HG02571 (cell line): Measurements from ENCODE around the gene SP110.
"Not testable (repeated sequence)": the region's sequence is repeated elsewhere in the genome, so short reads cannot be mapped to it uniquely, and the experiment has no call there.

Experiments used
- ATAC-seq: cut with Tn5 transposase; IDR thresholded peaks from one replicate; pipeline ENCODE4 v1.9.1; 2021; ENCODE audit warnings: mild to moderate bottlenecking, moderate library complexity; ENCODE audit not compliant: unreplicated experiment

The SP110 gene

DNA sequence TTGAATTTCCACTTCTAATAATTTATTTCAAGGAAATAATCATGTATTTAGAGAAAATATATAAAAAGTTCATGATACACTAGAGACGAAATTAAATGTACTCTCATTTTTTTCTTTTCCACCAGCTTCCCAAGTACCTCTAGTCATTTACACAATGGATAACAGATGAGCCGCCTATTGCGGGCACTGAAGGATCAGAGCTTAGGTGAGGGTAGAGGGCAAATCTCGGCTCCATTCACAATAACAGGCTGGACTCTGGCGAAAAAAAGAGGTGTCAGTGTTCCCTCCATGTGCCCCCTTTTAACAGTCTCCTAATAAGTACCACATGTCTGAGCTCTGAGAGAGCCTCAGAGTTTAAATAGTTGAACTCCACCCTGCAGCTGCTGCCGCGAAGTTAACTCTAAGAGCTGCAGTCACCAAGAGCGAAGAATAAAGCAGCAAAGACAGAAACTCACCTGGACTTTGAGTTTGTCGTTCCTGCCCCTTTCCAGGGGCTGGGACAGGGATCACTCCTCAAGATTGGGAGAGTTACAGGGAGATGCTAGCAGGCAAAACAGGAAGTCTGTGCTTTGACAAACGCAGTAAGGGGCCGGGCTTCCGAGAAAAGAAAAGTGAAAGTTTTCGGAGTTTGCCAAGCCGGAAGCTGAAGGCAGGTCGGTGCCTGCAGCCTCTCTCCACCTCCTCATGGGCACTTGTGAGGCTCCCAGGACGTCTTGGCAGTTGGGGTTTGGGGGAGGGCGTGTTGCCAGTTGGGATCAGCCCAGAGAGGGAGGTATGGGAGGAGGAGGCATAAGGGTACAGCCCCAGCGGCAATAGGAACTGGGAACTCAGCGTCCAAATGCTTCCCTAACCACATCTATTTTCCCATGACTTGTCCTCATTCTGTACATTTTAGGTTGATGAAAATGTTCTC is at the start of gene SP110:
SP110 (minus strand) TSS at position 566 of the 913 bp plus-strand sequence. CDS start 3,057 bp downstream, outside the sequence.
- ATAC-seq, result peak; percentile 73

- ATAC-seq, result peak; percentile 41
Observed at GRCh38 chr2:230268606-230269243, 48.9 kb upstream of the SP110 start.

DNA sequence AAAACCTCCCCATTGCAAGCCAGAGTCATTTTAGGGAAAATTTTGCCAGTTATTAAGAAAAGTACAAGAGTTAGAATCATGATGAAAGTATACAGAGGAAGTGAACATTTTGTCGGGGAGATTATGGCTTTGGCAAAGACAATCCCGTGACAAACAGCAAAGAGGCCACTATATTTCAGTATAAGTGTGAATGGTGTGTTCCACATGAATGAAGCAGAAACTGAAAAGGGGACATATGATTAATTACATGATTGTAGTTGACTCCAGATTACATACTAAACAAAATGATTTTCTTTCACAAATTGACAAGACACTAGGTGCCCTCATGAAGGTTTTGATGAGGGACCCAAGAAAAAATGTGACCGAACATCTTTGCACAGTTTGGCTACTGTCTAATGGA is 47.8 kb upstream of the SP110 start:
- ATAC-seq, result no peak

DNA sequence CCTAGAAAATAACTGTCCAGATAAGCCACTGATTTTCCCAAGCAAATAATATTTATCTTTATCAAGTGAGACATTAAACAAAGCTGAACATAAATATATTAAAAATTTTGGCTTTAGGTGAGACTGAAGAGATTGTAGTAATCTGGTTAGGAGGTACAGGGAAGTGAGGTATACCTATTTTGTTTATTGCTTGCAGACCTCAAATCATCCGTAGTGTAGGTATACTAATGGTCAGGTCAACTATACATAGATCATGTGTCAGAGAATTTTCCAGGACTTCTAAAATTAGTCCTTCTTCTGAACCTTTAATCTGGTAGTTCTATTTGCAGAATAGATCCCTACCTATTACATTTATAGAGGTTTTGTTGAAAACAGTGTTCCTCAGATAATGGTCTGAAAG is 47.3 kb upstream of the SP110 start:
- ATAC-seq, result no peak

- ATAC-seq, result no peak
Observed at GRCh38 chr2:230266638-230267037, 46.9 kb upstream of the SP110 start.

DNA sequence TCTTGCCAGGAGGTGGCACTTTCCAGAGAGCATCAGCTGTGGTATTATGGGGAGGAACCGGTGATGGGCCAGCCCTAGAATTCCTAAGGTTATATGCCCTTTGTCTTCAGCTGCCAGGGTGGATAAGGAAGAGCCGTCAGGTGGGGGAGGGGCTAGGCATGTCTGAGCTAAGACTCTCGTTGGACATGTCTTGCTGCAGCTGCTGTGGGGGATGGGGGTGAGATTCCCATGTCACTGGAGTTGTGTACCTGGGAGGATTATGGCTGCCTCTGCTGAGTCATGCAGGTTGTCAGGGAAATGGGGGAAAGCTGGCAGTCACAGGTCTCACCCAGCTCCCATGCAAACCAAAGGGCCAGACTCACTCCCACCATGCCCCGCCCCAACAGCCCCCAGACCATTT is 45.2 kb upstream of the SP110 start:
- ATAC-seq, result not testable (repeated sequence)

DNA sequence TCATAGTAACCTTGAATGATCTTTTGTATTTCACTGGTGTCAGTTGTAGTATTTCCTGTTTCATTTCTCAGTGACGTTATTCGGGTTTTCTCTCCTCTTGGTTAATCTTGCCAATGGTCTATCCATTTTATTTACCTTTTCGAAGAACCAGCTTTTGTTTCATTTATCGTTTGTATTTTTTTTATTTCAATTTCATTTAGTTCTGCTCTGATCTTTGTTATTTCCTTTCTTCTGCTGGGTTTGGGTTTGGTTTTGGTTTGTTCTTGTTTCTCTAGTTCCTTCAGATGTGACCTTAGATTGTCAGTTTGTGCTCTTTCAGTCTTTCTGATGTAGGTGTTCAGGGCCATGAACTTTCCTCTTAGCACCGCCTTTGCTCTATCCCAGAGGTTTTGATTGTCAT is 42.5 kb upstream of the SP110 start:
- ATAC-seq, result no peak

DNA sequence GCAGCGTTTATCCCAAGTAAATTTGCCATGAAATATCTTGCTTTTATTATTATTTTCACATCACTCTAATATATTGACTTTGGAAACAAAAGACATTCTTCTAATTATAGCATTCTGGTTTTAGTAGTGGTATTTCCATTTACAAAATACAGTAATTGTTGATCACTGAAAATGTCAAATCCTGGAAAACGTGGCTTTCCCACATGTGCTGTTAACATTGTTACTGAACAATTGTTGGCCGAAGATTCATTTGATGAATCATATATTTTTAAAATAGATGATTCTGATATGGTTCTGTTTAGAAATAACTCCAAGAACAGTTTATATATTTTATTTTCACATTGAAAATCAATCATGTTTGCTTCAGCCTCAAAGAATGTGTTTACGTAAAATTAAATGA is 38.7 kb upstream of the SP110 start:
- no peak for ATAC-seq

DNA sequence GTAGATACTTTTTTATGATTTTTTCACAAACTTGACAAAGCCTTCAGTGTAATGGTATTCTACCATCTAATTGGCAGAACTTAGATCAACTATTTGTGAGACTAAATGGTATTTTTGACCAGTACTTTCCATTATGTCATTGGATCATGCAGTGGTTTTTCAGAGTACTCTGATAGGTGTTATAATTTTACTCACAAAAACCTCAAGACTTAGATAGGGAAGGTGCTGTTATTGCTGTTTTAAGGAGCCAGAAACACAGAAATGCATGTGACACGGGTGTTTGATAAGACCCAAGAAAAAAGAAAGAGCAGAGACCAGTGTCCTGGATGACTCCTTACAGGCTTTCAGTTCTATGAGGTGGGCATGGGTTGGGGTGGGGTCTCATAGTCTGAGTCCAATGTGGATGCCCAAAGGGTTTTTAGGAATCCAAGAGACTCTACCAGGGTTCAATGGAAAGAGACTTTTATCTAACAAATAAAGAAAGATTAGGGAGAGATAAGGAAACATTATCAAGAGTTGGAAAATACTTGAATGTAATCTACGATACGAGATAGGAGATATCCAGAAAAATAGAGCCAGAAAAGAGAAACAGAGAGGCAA is 37.0 kb upstream of the SP110 start:
- no peak for ATAC-seq

DNA sequence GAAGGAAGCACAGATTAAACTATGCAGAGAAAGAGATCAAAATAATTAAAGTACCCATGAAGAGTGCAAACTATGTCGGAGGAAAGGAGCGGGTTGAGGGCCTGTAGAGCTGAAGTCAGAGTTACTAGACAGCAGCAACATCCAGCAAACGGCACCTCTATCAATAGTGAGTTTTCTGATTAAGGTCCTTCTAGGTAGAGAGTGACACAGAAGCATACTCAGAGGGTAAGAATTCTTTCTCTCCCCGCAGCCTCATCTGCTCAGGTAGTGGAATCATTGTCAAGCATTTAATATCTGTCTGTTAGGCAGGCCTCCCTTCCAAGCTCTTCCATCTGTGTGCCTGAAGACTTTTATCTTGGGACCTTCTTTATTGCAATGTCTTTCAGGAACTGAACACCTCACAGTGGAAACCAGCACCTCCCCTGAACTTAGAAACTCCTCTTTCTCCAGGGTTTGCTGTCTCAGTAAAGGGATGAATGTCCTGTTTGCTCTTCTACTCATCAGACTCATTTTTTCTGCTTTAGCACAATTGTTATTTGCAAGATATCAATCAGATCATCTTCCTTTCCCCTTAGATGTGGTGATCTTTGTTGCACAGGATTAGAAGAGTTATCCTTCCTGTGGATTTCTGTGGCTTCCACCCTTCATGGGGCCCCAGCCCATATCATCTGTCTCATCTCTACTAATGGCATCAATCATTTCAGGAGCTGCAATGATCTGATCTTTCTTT is 34.5 kb upstream of the SP110 start:
- ATAC-seq, result no peak

GRCh38 chr2:230250231-230250630 is 30.4 kb upstream of the SP110 start:
- ATAC-seq, result no peak

- no peak for ATAC-seq
Observed at GRCh38 chr2:230246206-230246605, 26.4 kb upstream of the SP110 start.

DNA sequence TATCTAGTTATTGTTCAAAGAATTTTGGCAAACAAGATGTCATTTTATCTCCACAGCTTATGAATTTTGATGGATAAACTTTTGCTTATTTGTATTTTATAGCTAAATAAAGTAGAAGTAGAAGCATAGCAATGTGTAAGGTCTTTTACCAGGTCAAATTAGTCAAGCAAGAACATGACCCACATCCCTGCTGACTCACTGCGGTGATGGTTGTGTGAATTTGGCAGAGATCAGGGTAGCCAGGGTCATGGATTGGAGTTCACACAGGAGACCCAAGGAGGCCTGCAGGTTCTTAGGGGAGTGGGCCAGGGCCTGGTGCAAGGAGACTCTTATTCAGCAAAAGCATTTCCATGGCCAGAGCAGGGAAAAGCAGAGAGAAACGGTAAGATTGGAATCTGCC is 24.4 kb upstream of the SP110 start:
- no peak for ATAC-seq

DNA sequence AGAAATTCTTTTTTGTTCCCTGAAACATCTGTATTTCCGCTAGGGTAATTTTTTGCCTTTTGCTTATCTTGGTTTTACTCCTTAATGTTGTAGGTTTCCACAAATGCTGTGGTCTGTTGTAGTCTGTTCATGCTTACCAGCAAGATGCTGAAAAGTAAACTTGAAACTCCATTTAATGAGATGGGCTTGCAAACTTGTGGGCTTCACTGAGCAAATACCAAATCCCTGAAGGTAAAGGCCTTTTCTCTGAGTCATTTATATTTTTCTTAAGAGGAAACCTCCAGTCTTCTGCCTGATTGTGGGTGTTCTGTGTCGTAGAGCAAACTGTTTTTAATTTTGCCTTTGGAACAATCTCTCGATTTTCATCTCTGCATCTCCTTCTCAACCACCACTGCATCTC is 15.1 kb upstream of the SP110 start:
- no peak for ATAC-seq

DNA sequence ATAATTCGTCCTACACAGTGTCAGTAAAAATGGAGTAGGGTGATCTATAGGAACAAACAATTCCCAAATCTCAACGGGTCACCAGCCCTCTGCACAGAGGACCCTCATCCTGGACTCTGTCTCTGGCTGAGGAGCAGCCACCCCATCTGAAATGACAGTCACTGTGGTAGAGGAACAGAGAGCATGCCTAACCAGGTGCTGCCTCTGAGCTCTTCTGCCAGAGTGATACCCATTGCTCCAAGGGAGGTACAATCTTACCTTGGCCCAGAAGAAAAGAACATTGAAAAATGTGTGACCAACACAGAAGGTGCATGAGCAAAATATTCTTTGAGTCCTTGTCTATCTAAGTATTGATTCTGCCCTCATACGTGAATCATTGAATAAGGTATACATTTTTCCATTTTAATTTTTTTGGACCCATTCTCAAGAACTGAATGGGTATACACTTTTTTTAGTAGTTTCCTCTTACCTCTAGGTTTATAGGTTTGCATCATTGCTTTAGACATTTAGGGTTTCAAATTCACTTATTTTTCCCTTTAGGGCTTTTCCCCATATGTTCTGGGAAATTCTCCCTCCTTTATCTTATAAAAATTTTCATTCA is 14.4 kb upstream of the SP110 start:
- no peak for ATAC-seq

- ATAC-seq, result no peak
Observed at GRCh38 chr2:230231251-230231650, 11.5 kb upstream of the SP110 start.

- ATAC-seq, result no peak
Observed at GRCh38 chr2:230230496-230231200, 10.9 kb upstream of the SP110 start.

DNA sequence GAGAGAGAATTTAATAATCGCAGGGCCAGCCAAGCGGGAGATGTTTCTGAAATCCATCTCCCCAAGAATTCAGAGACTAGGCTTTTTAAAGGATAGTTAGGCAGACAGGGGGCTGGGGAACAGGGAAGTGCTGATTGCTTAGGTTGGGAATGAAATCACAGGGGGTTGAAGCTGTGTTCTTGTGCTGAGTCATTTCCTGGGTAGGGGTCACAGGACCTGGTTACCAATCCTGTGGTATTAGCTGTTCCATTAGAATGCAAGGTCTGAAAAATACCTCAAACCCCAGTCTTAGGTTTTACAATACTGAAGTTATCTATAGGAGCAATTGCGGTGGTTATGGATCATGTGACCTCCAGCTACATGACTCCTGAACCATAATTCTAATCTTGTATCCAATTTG is 10.3 kb upstream of the SP110 start:
- ATAC-seq, result no peak

DNA sequence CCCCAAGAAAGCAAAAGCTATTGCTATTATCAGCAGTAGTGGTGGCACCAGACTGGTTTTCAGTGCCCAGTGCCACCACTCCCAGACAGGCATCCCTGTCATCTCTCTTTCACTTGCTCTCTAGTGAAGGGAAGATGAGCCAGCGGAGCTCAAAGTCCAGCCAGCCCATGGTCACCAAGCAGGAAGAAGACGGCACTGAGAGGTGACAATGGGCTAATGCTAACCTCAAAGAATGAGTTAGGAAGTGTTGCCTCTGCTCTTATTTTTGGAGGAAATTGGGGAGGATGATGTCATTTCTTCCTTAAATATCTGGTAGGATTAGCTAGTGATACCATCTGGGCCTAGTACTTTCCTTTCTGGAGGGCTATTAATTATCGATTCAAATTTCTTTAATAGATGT is 7.4 kb upstream of the SP110 start:
- ATAC-seq, result no peak

DNA sequence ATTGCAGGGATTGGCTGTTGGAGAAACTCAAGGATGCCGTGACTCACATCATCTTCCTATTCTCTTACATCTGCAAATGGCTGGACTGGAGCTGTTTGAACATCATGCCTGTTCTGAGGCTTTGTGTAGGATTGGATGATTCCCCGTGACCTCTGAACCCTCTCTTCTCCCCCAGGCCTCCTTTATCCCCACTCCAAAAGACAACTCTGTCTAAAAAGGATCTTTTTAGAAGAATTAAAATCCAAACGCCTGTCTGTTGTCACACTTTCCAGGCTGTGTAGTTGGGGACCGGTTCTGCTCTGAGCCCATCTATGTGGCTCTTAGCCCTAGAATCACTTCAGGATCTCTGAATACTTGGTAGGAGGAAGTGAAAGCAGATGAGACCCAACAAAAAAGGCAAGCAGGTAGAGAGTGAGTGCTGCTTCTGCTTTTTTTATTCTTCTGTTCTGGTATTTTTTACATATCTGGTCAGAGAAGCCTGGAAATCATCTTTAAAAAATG is 6.3 kb upstream of the SP110 start:
- peak; percentile 64 for ATAC-seq
